GM21723 (cell line): ENCODE results near the gene RAD18.

Experiments
- ATAC-seq: cut with Tn5 transposase; IDR thresholded peaks from one replicate; pipeline ENCODE4 v1.9.1; 2021; ENCODE audit warnings: mild to moderate bottlenecking, moderate library complexity; ENCODE audit not compliant: unreplicated experiment

The RAD18 gene

DNA sequence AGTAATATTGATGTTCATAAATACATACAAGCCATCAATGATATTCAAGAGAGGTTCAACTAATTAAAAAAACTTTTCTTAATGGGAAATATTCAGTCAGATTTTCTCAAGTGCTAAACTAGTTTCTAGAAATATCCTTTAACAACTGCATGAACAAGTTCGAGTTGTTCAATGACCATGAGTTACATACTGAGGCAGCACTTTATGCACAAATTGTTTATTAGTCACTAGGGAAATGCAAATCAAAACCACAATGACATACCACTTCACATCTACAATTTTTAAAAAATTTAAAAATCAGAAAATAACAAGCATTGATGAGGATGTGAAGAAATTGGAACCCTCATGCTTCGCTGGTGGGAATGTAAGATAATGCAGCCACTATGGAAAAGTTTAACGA, 62.4 kb downstream of the RAD18 start:
- ATAC-seq: no peak

DNA sequence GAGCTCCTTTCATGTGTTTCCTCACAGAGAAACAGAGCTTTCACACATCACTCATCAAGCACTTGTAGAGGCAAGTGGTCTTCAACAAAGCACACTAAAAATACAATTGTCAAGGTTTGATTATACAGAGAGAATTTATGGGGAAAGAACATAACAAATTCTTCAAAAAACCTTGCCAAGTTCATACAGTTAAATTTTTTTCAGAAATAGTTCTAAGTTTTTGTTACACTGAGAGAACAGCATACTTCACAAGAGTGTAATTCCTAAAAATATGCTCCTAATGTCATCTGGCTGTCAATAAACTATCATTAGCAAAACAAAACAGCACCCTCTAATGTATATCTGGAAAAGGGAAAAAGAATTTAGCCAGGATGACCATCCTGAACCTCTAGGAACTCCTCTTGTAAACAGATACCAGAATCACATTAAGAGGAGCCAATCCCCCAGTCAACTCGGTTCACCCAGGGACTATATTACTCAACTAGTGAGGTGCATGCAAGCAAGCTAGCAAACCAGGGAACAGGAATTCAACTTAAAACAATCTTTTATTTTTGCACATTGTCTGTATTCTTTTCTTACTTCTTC, 63.3 kb downstream of the RAD18 start:
- no peak for ATAC-seq

DNA sequence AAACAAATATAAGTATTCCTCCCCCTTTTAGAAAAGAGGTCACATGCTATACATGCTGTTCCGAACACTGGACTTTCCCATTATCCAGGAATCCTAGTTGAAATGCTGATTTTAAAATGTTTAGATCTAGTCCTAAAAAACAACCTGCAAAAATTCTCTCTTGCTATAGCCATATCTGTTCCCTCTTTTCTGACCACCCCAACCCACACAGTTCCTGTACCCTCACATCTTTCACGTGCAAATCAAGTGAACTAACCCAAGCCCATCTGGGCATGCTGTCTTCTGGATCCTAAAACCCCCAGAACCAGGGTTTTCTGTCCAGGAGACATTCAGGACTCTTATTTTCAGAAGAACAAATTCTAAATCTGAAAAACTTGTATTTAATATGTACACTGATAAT, 67.4 kb downstream of the RAD18 start:
- no peak for ATAC-seq

DNA sequence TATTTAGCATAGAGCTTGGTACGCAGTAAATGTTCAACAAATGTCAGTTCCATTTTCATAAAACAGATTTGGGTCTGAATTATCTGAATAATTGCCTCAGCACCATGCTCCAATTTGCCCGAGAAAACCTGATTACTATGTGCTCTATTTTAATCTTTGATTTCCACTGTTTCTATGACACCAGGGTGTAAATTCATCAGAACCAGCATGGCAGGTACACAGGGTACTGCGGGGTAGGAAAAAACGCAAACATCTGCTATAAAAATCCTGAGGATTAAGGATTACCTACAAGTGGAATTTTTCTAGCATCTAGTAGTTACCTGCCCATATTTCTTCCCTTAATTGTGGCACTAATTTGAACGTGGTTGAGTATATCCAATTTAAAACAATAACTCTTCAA, 70.3 kb downstream of the RAD18 start:
- no peak for ATAC-seq

DNA sequence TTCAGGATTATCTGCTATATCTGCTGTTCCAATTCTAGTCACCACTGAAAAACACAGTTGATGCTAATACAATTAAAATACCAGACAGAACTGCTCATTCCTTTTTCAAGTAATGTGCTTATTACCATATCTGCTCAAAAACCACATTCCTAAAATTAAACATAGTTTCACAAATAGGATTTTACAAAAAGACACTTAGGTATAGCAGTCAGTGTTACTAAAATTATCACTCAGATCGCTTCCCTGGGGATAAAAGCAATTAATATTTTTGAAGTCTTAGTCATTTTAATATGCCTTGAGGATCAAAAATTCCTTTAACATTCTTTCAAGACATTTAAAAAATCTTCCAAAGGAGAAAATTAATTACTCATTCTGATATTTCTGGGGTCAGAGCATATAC, 71.5 kb downstream of the RAD18 start:
- ATAC-seq: no peak

DNA sequence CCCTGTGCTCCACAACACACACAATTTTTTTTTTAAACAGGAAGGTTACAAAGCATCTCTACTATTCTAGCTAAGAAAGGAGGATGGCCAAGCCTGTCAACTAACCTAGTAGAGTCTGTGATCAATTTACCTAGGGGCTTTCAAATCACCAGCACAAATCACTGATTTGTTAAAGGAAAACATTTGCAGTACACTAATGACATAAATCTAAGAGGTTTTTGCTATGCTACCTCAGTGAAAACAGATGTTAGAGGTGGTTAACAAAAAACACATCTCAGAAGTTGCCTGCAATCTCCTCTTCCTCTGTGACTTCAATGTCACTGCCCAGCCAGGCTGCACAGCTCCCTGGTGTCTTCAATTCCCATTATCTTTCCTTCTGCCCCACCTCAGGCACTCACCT, 72.0 kb downstream of the RAD18 start:
- no peak for ATAC-seq

DNA sequence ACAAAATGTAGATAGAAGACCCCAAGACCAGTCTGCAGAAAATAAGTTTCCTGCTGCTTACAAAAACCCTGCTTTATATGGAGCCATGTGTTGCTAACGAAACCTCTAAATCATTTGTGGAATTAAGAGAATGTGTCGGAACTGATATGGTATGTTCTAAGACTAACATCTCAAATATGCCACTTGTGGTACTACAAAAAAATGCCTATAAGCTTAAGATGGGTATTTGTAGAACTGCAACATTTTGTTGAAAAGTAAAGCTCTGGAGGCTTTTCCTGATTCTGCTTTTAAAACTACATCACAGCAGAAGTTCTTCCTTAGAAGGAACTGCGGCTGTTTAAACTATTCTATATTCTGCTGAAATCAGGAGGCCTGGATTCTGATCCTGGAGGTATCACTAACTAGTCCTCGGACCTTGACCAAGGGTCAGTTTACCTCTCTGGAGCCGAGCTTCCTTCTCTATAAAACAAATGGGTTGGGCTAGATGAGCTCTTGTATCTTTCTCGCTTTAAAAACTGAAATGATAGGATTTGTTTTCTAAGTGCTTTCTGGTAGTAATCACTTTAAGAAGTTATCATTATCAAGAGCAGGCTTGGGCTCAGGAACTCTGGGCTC, 74.9 kb downstream of the RAD18 start:
- ATAC-seq: no peak

DNA sequence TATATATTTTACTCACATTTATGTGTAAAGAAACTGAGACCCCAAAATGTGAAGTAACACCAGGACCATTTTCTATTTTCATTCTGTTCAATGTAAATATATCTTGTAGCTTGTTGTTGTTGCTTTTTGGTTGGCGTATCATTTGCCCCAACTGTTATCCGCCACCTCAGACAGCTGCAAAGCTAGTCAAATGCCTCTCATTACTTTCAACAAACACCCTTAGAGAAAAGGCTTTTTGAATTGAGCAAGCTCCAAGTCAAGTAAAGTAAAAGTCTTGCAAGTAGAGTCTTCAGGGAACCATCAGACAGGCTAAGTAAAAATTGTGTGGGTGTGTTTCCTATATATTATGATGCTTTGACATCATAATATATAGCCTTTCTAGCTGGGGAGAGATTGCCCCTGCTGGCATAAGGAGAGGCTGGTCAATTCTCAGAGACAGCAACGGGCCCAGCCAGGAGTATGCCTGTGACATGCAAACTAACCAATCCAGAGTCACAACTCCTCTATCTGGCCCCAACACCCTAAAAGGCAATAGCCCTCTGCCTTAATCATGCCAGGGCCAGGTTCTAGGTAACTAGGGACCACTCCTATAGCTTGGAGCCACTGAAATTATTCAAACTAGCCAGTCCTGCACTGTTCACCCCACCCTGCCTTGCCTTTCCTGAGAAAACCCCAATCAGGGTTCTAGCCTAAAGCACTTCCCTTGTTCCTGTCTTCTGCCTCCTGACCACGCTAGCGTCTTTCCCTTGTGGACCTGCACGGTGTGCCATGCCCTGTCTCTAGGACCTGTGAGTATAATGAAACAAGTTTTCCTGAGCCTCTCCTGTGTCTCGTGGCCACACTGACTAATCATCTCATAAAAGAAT, 75.6 kb downstream of the RAD18 start:
- no peak for ATAC-seq

DNA sequence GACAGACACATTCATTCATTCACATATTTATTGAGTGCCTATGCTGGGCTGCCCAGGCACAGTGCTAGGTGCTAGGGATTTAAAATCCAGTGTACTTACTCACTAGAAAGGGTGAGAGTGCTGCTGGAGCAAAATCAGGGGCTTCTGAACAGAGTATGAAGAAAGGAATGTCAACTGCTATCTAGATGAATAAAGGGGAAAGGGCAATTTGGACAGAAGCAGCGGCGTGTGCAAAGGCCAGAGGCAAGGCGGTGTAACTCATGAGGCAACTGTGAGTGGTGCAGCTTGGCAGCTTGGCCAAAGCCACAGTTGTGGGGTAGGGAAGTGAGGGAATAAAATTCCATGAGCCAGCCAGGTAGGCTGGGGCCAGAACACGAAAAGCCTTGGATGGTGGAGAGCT, 76.7 kb downstream of the RAD18 start:
- no peak for ATAC-seq

DNA sequence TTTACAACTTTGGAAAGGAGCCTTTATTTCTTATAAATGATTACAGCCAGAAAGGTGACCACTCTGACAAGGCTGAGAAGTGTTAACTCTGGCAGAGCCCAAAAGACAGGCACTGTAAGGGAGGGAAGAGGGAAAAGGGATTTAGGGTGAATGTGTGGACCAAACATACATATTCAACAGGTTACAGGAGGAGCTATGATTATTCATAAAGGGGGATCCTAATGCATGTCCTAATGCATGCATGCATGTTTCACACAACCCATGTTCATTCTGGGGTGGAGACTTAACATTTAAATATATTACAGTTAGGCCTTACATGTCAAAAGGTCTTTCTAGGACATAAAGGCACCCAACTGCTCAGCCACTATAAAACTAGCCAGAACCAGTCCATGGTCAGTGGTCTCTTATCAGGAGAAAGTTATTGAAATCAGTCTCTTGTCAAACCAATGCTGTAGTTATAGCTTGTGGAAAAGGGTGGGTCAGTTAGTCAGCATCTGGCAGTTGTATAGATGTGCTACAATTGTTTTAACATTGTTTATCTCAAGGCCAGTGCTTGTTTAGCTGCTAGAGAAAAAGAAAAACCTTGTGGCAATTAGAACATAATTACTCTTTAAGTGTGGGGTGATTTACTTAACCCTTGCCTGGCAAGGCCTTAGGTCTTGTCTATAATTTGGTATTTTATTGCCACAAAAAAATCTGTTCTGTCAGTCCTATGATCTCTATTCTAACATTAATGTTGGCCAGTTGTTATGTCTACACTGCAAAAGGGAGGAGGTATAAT, 77.5 kb downstream of the RAD18 start:
- ATAC-seq: no peak

DNA sequence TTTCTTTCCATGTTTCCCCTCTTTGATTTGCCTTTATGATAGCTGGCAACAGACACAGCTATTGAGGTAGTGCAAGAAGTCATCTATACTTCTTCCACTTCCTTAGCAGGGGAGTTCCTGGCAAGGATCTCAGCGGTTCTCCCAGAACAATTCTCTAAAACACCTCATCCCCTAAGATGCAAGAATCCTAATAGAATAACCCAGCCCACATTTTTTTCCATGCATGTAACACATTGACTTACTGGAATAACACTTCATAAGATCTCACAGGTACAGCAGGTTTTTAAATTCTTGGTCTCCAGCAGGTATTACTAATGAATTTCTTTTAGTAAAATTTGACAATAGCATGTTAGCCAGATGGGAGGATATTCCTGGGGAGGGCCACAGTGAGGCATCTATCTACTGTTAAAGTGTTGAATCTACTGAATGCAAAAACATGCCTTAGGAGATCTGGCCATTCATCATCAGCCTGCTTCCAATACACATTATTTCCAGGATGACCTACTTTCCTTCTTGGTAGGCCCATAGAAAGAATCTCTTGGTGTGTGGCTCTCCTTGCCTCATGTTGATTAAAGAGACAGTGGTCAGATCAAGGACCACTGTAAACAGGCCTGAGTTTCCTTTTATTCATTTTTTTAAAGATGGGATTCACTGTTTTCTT, 78.5 kb downstream of the RAD18 start:
- ATAC-seq: no peak

DNA sequence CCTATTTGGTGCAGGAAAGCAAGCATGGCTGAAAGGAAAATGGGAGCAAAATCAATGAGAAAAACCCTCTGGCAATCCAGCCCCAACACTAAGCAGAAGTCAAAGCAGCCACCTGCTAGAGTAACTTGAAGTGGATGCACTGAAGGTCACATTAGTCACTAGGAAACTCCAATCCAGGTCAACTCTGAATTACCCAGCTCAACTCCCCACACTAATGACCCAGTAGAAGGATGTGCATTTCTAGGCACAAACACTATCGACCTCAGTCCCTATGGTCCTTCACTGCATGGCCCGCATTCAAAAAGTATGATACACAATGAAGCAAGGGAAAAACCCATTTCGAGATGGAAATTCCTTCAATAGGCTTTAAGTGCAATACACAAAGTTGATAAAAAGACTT, 80.6 kb downstream of the RAD18 start:
- ATAC-seq: no peak

DNA sequence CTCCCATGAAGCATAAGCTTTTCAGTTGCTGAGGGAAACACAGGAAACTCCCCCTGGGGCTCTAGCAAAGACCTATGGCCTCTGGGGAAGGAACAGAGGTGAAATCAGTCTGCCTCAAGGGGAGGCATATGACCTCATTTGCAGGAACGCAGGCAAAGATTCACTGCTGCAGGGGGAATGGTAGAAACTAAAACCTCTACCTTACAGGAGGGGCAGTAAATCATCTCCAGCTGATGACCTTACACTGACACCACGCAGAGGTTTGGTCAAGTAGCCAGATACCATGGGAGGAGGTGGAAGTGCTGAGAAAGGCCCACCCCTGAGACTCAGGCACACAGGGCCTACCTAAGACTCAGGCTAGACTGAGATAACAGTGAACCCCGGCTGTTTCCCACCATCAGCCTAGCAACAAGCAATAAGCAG, 81.1 kb downstream of the RAD18 start:
- ATAC-seq: no peak

DNA sequence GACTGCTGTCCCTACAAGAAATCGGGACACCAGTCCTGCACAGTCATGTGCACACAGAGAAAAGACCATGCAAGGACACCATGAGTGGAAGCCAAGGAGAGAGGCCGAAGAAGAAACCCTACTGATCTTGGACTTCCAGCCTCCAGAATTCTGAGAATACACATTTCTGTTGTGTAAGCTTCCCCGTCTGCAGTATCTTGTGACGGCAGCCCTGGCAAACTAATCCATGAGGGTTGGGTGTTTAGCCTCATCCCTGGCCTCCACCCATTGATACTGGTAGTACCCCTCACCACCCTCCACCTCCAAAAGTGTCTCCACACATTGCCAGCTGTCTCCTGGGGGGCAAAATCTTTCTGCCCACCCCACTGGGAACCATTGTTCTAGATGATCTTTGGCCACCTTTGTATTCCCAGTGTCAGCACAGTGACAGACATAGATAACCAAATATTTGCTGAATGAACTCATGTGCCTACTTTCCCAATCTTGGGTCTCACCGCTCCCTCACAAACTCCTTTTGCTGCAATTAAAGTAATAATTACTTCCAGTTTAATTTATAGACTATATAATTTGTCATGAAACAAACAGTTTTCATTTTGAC, 83.8 kb downstream of the RAD18 start:
- no peak for ATAC-seq

DNA sequence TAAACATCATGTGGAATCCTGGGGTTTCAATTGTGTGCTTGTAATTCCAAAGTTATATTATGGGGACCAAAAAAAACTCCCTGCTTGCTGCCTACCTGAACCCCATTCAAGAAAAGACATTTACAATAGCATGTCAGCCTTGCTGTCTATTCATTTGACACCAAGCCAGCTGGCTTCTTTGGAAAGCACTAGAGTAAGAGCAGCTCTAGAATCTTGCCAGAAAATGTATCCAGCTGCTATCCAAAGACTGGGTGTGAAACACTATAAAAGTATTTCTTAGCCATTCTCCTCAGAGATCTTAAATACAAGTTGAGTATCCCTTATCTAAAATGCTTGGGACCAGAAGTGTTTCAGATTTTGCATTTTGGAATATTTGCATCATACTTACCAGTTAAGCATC, 87.4 kb downstream of the RAD18 start:
- ATAC-seq: no peak

DNA sequence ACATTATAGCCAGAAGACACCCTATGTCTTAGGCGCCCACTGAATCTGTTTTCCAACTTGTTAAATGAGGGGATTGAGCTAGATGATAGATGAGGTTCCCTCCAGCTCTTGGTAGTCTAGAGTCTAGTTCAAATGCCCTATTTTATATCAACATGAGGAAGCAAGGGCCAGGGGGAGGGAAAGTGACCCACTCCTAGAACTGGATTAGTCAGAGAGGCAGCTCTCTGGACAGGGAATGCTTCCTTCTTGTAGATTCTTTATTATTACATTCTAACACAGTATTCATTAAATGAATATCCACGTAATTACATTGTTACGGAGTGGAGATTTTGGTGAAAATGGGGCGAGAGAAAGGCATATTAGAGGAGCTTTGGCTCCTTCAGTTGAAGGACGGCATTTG, 89.5 kb downstream of the RAD18 start:
- no peak for ATAC-seq

DNA sequence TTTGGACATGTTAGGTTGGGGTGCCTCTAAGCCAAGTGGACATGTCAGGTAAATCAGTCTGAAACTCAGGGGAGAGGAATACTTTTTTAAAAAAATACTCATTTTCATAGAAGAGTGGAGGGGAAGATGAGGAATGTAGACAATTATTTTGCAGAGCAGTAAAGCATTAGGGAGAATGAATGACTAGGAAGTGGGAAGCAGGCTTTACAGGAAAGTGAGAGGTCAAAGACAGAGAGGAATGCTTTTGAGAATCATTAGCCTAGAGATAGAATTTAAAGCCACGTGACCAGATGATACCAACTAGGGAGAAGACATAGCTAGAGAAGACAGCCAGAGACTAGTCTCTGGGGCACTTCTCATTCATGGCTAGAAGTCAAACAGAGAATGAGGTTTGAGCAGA, 91.0 kb downstream of the RAD18 start:
- ATAC-seq: no peak

DNA sequence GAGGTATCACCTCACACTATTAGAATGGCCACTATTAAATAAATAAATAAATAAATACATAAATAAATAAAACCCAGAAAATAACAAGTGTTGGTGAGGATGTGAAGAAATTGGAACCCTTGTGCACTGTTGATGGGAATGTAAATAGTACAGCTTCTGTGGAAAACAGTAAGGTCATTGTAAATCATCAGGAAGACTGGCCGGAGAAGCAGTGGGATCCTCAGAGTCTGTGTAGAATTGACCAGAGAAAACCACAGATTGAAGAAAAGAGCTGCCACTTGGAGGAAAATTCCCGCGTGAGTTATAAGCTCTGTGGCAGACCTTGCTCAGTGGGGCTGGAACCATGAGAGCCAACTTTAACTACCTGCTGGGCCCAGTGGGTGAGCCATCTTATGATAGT, 92.0 kb downstream of the RAD18 start:
- ATAC-seq: no peak

DNA sequence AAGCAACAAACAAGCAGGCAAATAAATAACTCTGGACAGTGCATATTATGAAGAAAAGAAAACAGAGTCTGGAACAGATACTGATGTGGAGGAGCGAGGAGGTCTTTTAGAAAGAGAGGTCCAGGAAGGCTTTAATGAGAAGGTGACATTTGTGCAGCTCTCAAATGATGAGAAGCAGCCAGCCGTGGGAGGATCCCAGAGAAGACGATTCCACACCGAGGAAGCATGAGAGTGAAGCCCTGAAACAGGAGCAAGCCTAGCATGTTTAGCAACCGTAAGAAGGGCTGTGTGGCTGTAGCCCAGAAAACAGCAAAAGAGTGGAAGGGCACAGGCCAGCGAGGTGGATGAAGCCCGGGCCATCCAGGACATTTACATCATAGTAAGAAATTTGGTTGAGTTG, 93.1 kb downstream of the RAD18 start:
- ATAC-seq: no peak

DNA sequence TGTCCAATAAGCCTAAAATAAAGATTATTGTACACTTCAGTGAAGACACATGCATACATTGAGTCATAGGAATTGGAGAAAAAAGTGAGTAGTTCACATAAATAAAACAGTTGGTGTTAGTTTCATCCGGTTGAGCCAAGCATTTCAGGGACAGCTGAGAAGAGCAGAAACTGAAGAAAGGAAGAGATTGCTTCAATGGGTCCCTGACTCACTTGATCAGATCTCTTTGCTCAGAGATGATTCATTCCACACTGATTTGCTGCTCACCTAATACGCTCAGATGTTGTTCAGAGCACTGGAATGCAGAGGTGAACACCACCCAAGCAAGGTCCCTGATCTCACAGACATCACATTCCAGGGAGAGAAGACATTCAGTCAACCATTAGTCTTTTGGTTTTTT, 93.7 kb downstream of the RAD18 start:
- ATAC-seq: no peak

DNA sequence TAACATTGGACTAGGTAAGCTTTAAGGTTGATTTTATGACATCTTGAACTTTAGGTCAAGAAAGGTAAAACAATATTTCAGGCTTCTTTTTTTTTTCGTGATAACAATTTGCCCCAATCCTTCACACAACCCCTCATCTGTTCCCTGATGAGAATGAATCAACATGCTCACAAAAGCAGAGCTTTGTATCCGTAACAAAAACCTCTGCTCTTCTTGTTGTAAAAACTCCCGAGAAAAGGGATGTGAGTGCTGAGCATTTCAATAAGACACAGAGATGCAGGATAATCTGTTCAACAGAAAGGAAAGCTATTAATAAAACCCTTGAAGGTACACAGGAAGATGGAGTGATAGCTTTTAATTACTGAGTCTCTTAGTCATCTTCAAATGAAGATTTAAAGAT, 94.3 kb downstream of the RAD18 start:
- ATAC-seq: no peak
